HepG2 (cell line): ENCODE data around the gene CTDSP2. TPM values are rescaled to one million over a fixed set of nuclear protein-coding genes. Genes with fewer than 3 reads are reported as not detected.

Source experiments
- ATAC-seq: fragments of 200-7000 bp; cut with Tn5 transposase; 3 replicates; pipeline ENCODE4 v1.9.1; 2020; ENCODE audit warnings: mild to moderate bottlenecking, moderate library complexity
- BruUV-seq: library from RNA; stranded (reverse); fragments of 400-500 nt; replicated peaks from 2 replicates; lab custom pipeline; 2021; lab: Mats Ljungman, UMichigan
- CTCF ChIA-PET: fragments of 300-600 bp; formaldehyde crosslinking; extraction: SDS; loops from one replicate; lab custom pipeline; 2021; ENCODE audit warnings: low total read pairs, inconsistent platforms, low intra/inter-chr PET ratio; lab: Yijun Ruan, JAX
- POLR2A ChIA-PET: fragments of 350-600 bp; sonication (Branson Sonifier 250); formaldehyde crosslinking; loops from one replicate; lab custom pipeline; 2020; ENCODE audit warnings: antibody characterized with exemption, inconsistent platforms; lab: Yijun Ruan, JAX
- DNase-seq: peaks from one replicate; pipeline ENCODE4 v3.0.0-alpha.2; 2015; ENCODE audit warnings: low spot score
- FAIRE-seq: peaks from 3 replicates; lab custom pipeline; 2011; peaks lifted over from hg19 to GRCh38; lab: Jason Lieb, UNC
- H2AFZ ChIP-seq: one replicate; pipeline ENCODE4 v1.6.1; 2011; ENCODE audit warnings: low read length, inconsistent platforms
- H3K27ac ChIP-seq: fragments of 300-600 bp; 3 replicates; pipeline ENCODE4 v1.8.0; 2011; ENCODE audit warnings: mixed run types, mild to moderate bottlenecking, mixed read lengths, low read length, inconsistent platforms; ENCODE audit not compliant: insufficient read depth; ENCODE audit errors: extremely low read length
- H3K27me3 ChIP-seq, 2 experiments: fragments of 200-600 bp in 1 of 2; 2 replicates in 1 of 2; 3 replicates in 1 of 2; pipeline versions ENCODE4 v1.6.0 to v1.8.0; 2011; ENCODE audit warnings: low read length in 2 of 2, mild to moderate bottlenecking in 2 of 2, moderate library complexity in 2 of 2, inconsistent platforms in 1 of 2; ENCODE audit not compliant: insufficient read depth in 2 of 2, control insufficient read depth in 1 of 2
- H3K36me3 ChIP-seq, 2 experiments: fragments of 200-600 bp in 1 of 2; replicated peaks in 1 of 2; 2 replicates in 1 of 2; 3 replicates in 1 of 2; pipeline versions ENCODE4 v1.5.1 to v1.8.0; 2011; ENCODE audit warnings: low read length in 2 of 2, inconsistent platforms in 1 of 2; ENCODE audit not compliant: insufficient read depth in 2 of 2, control insufficient read depth in 1 of 2
- H3K4me1 ChIP-seq: 2 replicates; pipeline ENCODE4 v1.5.1; 2012; ENCODE audit warnings: low read length, inconsistent platforms; ENCODE audit not compliant: insufficient read depth
- H3K4me2 ChIP-seq: 2 replicates; pipeline ENCODE4 v1.6.0; 2011; ENCODE audit warnings: low read depth, low read length, inconsistent platforms
- H3K4me3 ChIP-seq, 3 experiments: fragments of 200-600 bp in 1 of 3; sonication (generic), shearing (Covaris generic) in 1 of 3; replicated peaks in 1 of 3; 2 replicates each; pipeline ENCODE4 v1.5.1; 2011 to 2016; ENCODE audit warnings: low read length in 3 of 3, inconsistent platforms in 2 of 3, low read depth in 2 of 3, mild to moderate bottlenecking in 2 of 3, control low read depth in 1 of 3, mixed read lengths in 1 of 3; ENCODE audit not compliant: insufficient read depth in 1 of 3
- H3K79me2 ChIP-seq: one replicate; pipeline ENCODE4 v1.6.1; 2011; ENCODE audit warnings: low read length, inconsistent platforms; ENCODE audit not compliant: insufficient read depth
- H3K9ac ChIP-seq: 2 replicates; pipeline ENCODE4 v1.6.0; 2011; ENCODE audit warnings: mild to moderate bottlenecking, low read depth, low read length, inconsistent platforms; ENCODE audit not compliant: insufficient read depth
- H3K9me3 ChIP-seq: 2 replicates; pipeline ENCODE4 v1.5.1; 2012; ENCODE audit warnings: mild to moderate bottlenecking, low read length
- H4K20me1 ChIP-seq: 2 replicates; pipeline ENCODE4 v1.6.0; 2011; ENCODE audit warnings: inconsistent platforms, mild to moderate bottlenecking, low read length, moderate library complexity; ENCODE audit not compliant: insufficient read depth
- CBX2 ChIP-seq, 2 experiments: fragments of 200-600 bp in 1 of 2; sonication (generic); formaldehyde crosslinking in 1 of 2; IDR thresholded peaks; 2 replicates each; pipeline versions ENCODE4 v1.7.0 to v1.8.1; 2018 to 2022; ENCODE audit warnings: low read depth in 2 of 2, low read length in 1 of 2, mild to moderate bottlenecking in 1 of 2, missing genetic modification reagents in 1 of 2
- FOXM1 ChIP-seq: sonication (generic); formaldehyde crosslinking; IDR thresholded peaks from 2 replicates; pipeline ENCODE4 v1.5.0; 2020; ENCODE audit warnings: missing genetic modification reagents
- KLF13 ChIP-seq: sonication (generic); formaldehyde crosslinking; IDR thresholded peaks from 2 replicates; pipeline ENCODE4 v1.4.0; 2020; ENCODE audit warnings: mild to moderate bottlenecking, missing genetic modification reagents
- MBNL3 ChIP-seq: fragments of 250-450 bp; sonication (Bioruptor Pico); conservative IDR thresholded peaks from 2 replicates; pipeline ENCODE4 v1.8.0; 2022; ENCODE audit warnings: mild to moderate bottlenecking, inconsistent platforms
- MTA1 ChIP-seq: sonication (generic); formaldehyde crosslinking; IDR thresholded peaks from 2 replicates; pipeline ENCODE4 v1.4.0; 2020; ENCODE audit warnings: missing genetic modification reagents, mild to moderate bottlenecking, borderline replicate concordance
- MTA3 ChIP-seq: sonication (generic); formaldehyde crosslinking; IDR thresholded peaks from 2 replicates; pipeline ENCODE4 v1.4.0; 2020; ENCODE audit warnings: missing genetic modification reagents
- MXD1 ChIP-seq: sonication (generic); formaldehyde crosslinking; IDR thresholded peaks from 2 replicates; pipeline ENCODE4 v1.4.0; 2020; ENCODE audit warnings: mild to moderate bottlenecking, missing genetic modification reagents
- SAP130 ChIP-seq: IDR thresholded peaks from 2 replicates; pipeline ENCODE4 v1.6.1; 2016; ENCODE audit warnings: low read depth
- SP5 ChIP-seq: IDR thresholded peaks from 2 replicates; pipeline ENCODE4 v1.6.1; 2016; ENCODE audit warnings: low read depth, borderline replicate concordance
- ZFP90 ChIP-seq: sonication (generic); formaldehyde crosslinking; IDR thresholded peaks from 2 replicates; pipeline ENCODE4 v1.8.0; 2022; ENCODE audit warnings: missing genetic modification reagents, mild to moderate bottlenecking, inconsistent platforms, borderline replicate concordance
- ZHX1 ChIP-seq: sonication (generic); formaldehyde crosslinking; IDR thresholded peaks from 2 replicates; pipeline ENCODE4 v1.8.1; 2022; ENCODE audit warnings: low read depth, mild to moderate bottlenecking, missing genetic modification reagents
- ZNF205 ChIP-seq: IDR thresholded peaks from 2 replicates; pipeline ENCODE4 v1.6.1; 2018; ENCODE audit warnings: missing biosample characterization, missing genetic modification reagents
- ZNF337 ChIP-seq: sonication (generic); formaldehyde crosslinking; IDR thresholded peaks from 2 replicates; pipeline ENCODE4 v1.5.1; 2020; ENCODE audit warnings: missing genetic modification reagents, low read depth, mild to moderate bottlenecking, borderline replicate concordance
- ZNF549 ChIP-seq: sonication (generic); formaldehyde crosslinking; IDR thresholded peaks from 2 replicates; pipeline ENCODE4 v1.5.0; 2020; ENCODE audit warnings: missing genetic modification reagents
- ZNF607 ChIP-seq: sonication (generic); formaldehyde crosslinking; IDR thresholded peaks from 2 replicates; pipeline ENCODE4 v1.5.1; 2020; ENCODE audit warnings: missing genetic modification reagents, mild to moderate bottlenecking, borderline replicate concordance
- ZNF792 ChIP-seq: IDR thresholded peaks from 2 replicates; pipeline ENCODE4 v1.6.1; 2016
- ZSCAN25 ChIP-seq: sonication (generic); formaldehyde crosslinking; IDR thresholded peaks from 2 replicates; pipeline ENCODE4 v1.8.0; 2022; ENCODE audit warnings: mild to moderate bottlenecking, missing genetic modification reagents
- WGBS: methylation state at CpG from one replicate; pipeline ENCODE4 v1.1.6; 2017; ENCODE audit warnings: low lambda C conversion rate; 5-methylcytosine and 5-hydroxymethylcytosine counted together
- in situ Hi-C: cut with HindIII; loops from 2 replicates; pipeline ENCODE4 v1.10.0; 2017; ENCODE audit warnings: low pct_unique_long_range_greater_than_20kb; ENCODE audit not compliant: extremely low pct_ligation_motif_present
- intact Hi-C: fragments of 100-400 bp; cut with micrococcal nuclease; formaldehyde crosslinking; loops from one replicate; pipeline ENCODE4 v1.10.0; 2022; ENCODE audit not compliant: unreplicated experiment
- polyA plus RNA-seq, 8 experiments: library from polyadenylated mRNA; depleted of rRNA in 3 of 8; stranded (reverse) in 7 of 8; unstranded in 1 of 8; fragments of >200 nt; fragmentation: Illumina TruSeq in 4 of 8; extraction: Trizol in 4 of 8; gene quantifications; 2 replicates each; pipeline versions ENCODE4 v1.2.1 to v1.2.3, GENCODE V29; 2011 to 2016; ENCODE audit warnings: low read depth in 4 of 8, missing spikeins in 1 of 8, mixed read lengths in 1 of 8; ENCODE audit not compliant: insufficient read depth in 1 of 8
- total RNA-seq, 5 experiments: library from RNA; depleted of rRNA; stranded (reverse); fragments of >200 nt; fragmentation: Illumina TruSeq; extraction: Trizol; gene quantifications; 2 replicates each; pipeline ENCODE4 v1.2.3, GENCODE V29; 2016; ENCODE audit warnings: low read depth in 1 of 5

The CTDSP2 gene
- total and polyA plus RNA-seq, 2 of the 13 experiments (the other 11 are each of a cell fraction or from before 2014, with no cell fraction given) = 38.1 to 82.5 TPM

GRCh38 chr12:57808351-57808750, 38.2 kb downstream of the CTDSP2 start:
- Histone ChIP-seq H3K4me3 (no peak overlapping the region), H3K9me3 (no peaks in the 10 kb centered on the region), H3K36me3 (peaks cover 0 to 3% of the 10 kb centered on the region in 2 experiments; a peak in 3 of 5 replicates), H3K79me2 (no peaks in the 10 kb centered on the region), H3K27me3 (no peaks in the 10 kb centered on the region), H2AFZ (no peak overlapping the region)
- ATAC-seq = no peak
- WGBS = 90% methylated on average over 5 of the region's 5 CpGs
- in situ Hi-C loops = no loop called here
- FAIRE-seq = no peak
- DNase-seq = no peak
- POLR2A ChIA-PET = no interaction called here
- no peak for TF ChIP-seq KLF13
- no peak for TF ChIP-seq CBX2 (IDR thresholded peaks at IDR 0.05; ENCODE audit: low read depth, low read length)
- no peak for TF ChIP-seq CBX2 (CRISPR knock-in tag; IDR thresholded peaks at IDR 0.05; ENCODE audit: low read depth)
- TF ChIP-seq ZFP90 = no peak
- TF ChIP-seq ZNF792 (CRISPR knock-in tag) = no peak
- no peak for TF ChIP-seq ZHX1 (CRISPR knock-in tag)
- TF ChIP-seq SAP130 (CRISPR knock-in tag) = no peak
- TF ChIP-seq FOXM1 (CRISPR knock-in tag) = no peak
- TF ChIP-seq ZSCAN25 (CRISPR knock-in tag) = no peak
- no peak for TF ChIP-seq ZNF205
- no peak for TF ChIP-seq MBNL3 (CRISPR knock-in tag)
- TF ChIP-seq SP5 (CRISPR knock-in tag) = no peak
- no peak for TF ChIP-seq MTA3
- TF ChIP-seq ZNF607 = no peak
- no peak for TF ChIP-seq MXD1 (CRISPR knock-in tag)
- no peak for TF ChIP-seq ZNF549 (CRISPR knock-in tag)
- no peak for TF ChIP-seq ZNF337 (CRISPR knock-in tag)
- TF ChIP-seq MTA1 = no peak
- TF ChIP-seq, all 625 proteins: peak for 0
- Histone ChIP-seq H4K20me1 (0 out of 2 replicates have a peak, but pooled peaks cover 3% of the 10 kb centered on the region), H3K4me2 (no peak overlapping the region), H3K27ac (no peak overlapping the region), H3K4me1 (peaks cover 13% of the 10 kb centered on the region), H3K9ac (no peak overlapping the region)
- no TSS peak for BruUV-seq
- intact Hi-C loops = no loop called here
- CTCF ChIA-PET = no interaction called here
